SU-DHL-6 (cell line): ENCODE results near the gene VAPA.

Source experiments
- H2AFZ ChIP-seq: fragments of 200-600 bp; sonication (generic); 2 replicates; pipeline ENCODE4 v1.6.1; 2014; ENCODE audit warnings: low read depth, mild to moderate bottlenecking, moderate library complexity, mixed read lengths, antibody characterized with exemption, low read length; ENCODE audit not compliant: severe bottlenecking
- H3F3A ChIP-seq: fragments of 200-600 bp; shearing (Covaris generic); 2 replicates; pipeline ENCODE4 v1.6.0; 2016; ENCODE audit warnings: antibody characterized with exemption, mild to moderate bottlenecking; ENCODE audit not compliant: insufficient read depth
- H3K27ac ChIP-seq: fragments of 200-600 bp; sonication (generic); 2 replicates; pipeline ENCODE4 v1.5.1; 2016; ENCODE audit warnings: low read depth, mild to moderate bottlenecking, low read length, moderate library complexity, mixed read lengths
- H3K27me3 ChIP-seq: fragments of 200-600 bp; sonication (generic), shearing (Covaris generic); 2 replicates; pipeline ENCODE4 v1.6.0; 2014; ENCODE audit warnings: mild to moderate bottlenecking, low read length
- H3K36me3 ChIP-seq: fragments of 200-600 bp; sonication (generic); 2 replicates; pipeline ENCODE4 v1.6.1; 2014; ENCODE audit warnings: mild to moderate bottlenecking, low read length, mixed read lengths
- H3K4me2 ChIP-seq: fragments of 300-600, 200-600 bp; shearing (Covaris generic), sonication (generic); 2 replicates; pipeline ENCODE4 v1.6.0; 2014; ENCODE audit warnings: low read length, low read depth, mild to moderate bottlenecking; ENCODE audit not compliant: poor library complexity, severe bottlenecking
- H3K4me3 ChIP-seq: fragments of 200-600 bp; sonication (generic); 2 replicates; pipeline ENCODE4 v1.5.1; 2014; ENCODE audit warnings: antibody characterized with exemption, low read length, mild to moderate bottlenecking, mixed read lengths; ENCODE audit not compliant: insufficient read depth, poor library complexity, severe bottlenecking
- H3K79me2 ChIP-seq: fragments of 200-600 bp; sonication (generic); 2 replicates; pipeline ENCODE4 v1.6.1; 2014; ENCODE audit warnings: mild to moderate bottlenecking, low read length, moderate library complexity; ENCODE audit not compliant: insufficient read depth
- H3K9ac ChIP-seq: fragments of 200-600 bp; sonication (generic); 2 replicates; pipeline ENCODE4 v1.7.0; 2014; ENCODE audit warnings: mild to moderate bottlenecking, low read length
- H3K9me2 ChIP-seq: fragments of 200-600 bp; sonication (generic); replicated peaks from 2 replicates; pipeline ENCODE4 v1.6.1; 2014; ENCODE audit warnings: low read length; ENCODE audit not compliant: insufficient read depth
- H3K9me3 ChIP-seq: fragments of 200-600 bp; sonication (generic); 2 replicates; pipeline ENCODE4 v1.6.1; 2014; ENCODE audit warnings: low read length, mixed read lengths; ENCODE audit not compliant: insufficient read depth
- H4K20me1 ChIP-seq: fragments of 200-600 bp; sonication (generic); 2 replicates; pipeline ENCODE4 v1.6.1; 2014; ENCODE audit warnings: low read depth, mild to moderate bottlenecking, antibody characterized with exemption, low read length, moderate library complexity, mixed read lengths
- CTCF ChIP-seq: fragments of 200-600 bp; sonication (generic); IDR thresholded peaks from one replicate; pipeline ENCODE4 v1.5.1; 2017; ENCODE audit warnings: antibody characterized with exemption, mild to moderate bottlenecking, low read length, moderate library complexity; ENCODE audit not compliant: insufficient read depth, poor library complexity, severe bottlenecking
- EZH2phosphoT487 ChIP-seq: fragments of 200-600 bp; sonication (generic), shearing (Covaris generic); conservative IDR thresholded peaks from 2 replicates; pipeline ENCODE4 v1.6.1; 2018; ENCODE audit warnings: mild to moderate bottlenecking, antibody characterized with exemption, low read length, moderate library complexity, mixed read lengths

Gene VAPA

GRCh38 chr18:9996094-9996493 is 82.3 kb downstream of the VAPA start:
- Histone ChIP-seq H3K36me3 (no peaks in the 10 kb centered on the region), H3K9me3 (0 out of 2 replicates have a peak, but pooled peaks cover 3% of the 10 kb centered on the region), H4K20me1 (no peaks in the 10 kb centered on the region), H3K27me3 (no peaks in the 10 kb centered on the region), H3K79me2 (no peaks in the 10 kb centered on the region), H3K9me2 (no peaks in the 10 kb centered on the region), H3K27ac (no peak overlapping the region), H2AFZ (no peak overlapping the region), H3F3A (no peaks in the 10 kb centered on the region), H3K4me2 (no peak overlapping the region), H3K4me3 (no peak overlapping the region), H3K9ac (no peak overlapping the region)
- TF ChIP-seq EZH2phosphoT487 (no peak), CTCF (no peak)

GRCh38 chr18:9997711-9998110 is 83.9 kb downstream of the VAPA start:
- Histone ChIP-seq H2AFZ (no peak overlapping the region), H3K4me2 (no peak overlapping the region), H3K79me2 (no peaks in the 10 kb centered on the region), H3F3A (no peaks in the 10 kb centered on the region), H3K4me3 (no peak overlapping the region), H3K9ac (no peak overlapping the region), H4K20me1 (no peaks in the 10 kb centered on the region), H3K27ac (no peak overlapping the region), H3K36me3 (no peaks in the 10 kb centered on the region), H3K9me3 (0 out of 2 replicates have a peak, but pooled peaks cover 3% of the 10 kb centered on the region), H3K9me2 (no peaks in the 10 kb centered on the region), H3K27me3 (no peaks in the 10 kb centered on the region)
- no peak for TF ChIP-seq EZH2phosphoT487
- no peak for TF ChIP-seq CTCF

- H3F3A ChIP-seq, result no peaks in the 10 kb centered on the region
- H2AFZ ChIP-seq, result no peak overlapping the region
- no peaks in the 10 kb centered on the region for H4K20me1 ChIP-seq
- no peak overlapping the region for H3K9ac ChIP-seq
- H3K79me2 ChIP-seq, result no peaks in the 10 kb centered on the region
- no peak overlapping the region for H3K27ac ChIP-seq
- no peaks in the 10 kb centered on the region for H3K27me3 ChIP-seq
- no peaks in the 10 kb centered on the region for H3K36me3 ChIP-seq
- H3K9me2 ChIP-seq, result no peaks in the 10 kb centered on the region
- TF ChIP-seq EZH2phosphoT487 (no peak), CTCF (no peak)
- H3K4me2 ChIP-seq, result no peak overlapping the region
- no peak overlapping the region for H3K4me3 ChIP-seq
- 0 out of 2 replicates have a peak, but pooled peaks cover 3% of the 10 kb centered on the region for H3K9me3 ChIP-seq
Measured at GRCh38 chr18:9998330-9998729, 84.5 kb downstream of the VAPA start.
